ENCODE measurements around the gene SAMD13.
A peak's percentile ranks its signal among the peaks of the same experiment; 100 is the strongest.

The SAMD13 gene

GRCh38 chr1:84345220-84345619 lies 43.7 kb downstream of the SAMD13 start:
- DNase-seq (ENCODE audit: low read depth in 2 of 2): no peak

- DNase-seq (ENCODE audit: low read depth in 2 of 2): no peak
Observed at GRCh38 chr1:84347271-84347931, 45.9 kb downstream of the SAMD13 start.

GRCh38 chr1:84347932-84348555 lies 46.5 kb downstream of the SAMD13 start:
- DNase-seq (ENCODE audit: low read depth in 2 of 2): no peak

GRCh38 chr1:84348759-84349158 lies 47.3 kb downstream of the SAMD13 start:
- DNase-seq (ENCODE audit: low read depth in 2 of 2): no peak

DNA sequence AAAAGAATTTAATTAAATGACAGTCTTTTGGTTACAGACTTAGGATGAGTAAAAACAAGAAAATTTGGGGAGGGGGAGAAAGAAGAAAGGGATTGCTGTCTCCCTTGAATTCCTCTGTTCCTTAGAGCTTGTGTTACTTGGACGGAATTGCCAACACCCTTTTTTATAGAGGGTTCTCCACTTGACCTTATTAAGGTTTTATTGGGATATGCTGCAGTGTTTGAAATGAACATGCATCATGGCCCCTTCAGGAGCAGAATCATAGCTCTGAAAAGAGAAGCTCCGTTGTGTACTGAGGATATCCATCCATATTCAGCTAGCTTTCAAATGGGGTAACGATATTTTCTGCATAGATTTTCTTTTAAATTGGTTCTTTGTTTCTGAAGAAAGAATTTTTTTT lies 48.6 kb downstream of the SAMD13 start:
- DNase-seq (ENCODE audit: low read depth in 2 of 2): no peak

DNA sequence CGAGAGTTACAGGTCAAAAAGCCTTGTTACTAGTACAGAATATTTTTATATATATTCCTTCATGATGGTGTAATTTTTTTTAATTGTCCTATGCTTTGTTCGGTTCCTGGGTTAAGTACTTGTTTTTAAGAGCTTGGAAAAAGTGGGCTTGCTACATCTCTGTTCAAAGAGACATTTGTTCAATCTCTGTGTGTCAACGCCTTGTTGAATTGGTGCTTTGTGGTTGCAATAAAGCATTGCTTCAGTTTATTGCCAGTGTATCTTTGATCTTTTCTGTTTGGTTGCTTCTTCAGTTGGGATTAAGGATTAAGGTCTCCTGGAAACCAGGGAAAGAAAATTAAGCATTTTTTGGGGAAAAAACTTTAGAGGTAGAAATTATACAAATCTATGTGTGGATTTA lies 49.0 kb downstream of the SAMD13 start:
- DNase-seq (ENCODE audit: low read depth in 2 of 2): no peak

DNA sequence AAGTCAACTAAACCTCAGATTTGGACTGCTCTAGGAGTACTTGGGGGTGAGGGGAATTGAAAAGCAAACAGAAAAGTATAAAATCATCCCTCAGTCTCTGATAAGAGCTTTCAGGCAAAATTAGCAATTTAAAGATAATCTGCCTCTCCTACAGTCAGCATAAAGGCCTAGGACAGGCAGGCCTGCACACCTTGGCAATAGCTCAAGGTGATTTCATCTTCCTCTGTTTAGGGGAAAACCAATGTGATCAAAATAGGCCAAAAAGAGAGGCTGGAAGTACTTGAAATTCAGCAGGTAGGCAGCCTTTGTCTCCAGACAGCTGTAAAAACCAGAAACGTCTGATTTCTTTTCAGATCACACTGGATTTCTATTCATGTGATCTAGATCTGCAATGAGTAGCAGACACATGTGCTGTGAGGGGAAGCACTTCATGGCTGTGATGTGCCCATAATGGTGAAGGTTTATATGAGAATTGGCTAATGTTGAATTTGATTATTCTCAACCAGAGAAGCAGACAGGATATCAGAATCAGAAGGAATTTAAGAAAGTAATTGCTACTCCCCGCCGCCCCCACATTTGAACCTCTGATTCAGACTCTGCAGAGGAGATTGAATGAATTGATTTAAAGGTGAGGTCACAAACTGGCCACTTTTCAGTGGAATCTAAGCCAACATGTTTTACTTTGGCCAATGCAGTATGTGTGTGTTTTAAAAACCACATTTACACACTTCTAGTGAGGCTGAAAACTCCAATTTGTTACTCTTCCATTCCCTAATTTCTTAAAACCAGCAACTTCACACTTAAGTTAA lies 51.0 kb downstream of the SAMD13 start:
- peak in 1 of 2 donors; percentile 4 for DNase-seq (ENCODE audit: low read depth in 2 of 2)

GRCh38 chr1:84353695-84354094 lies 52.2 kb downstream of the SAMD13 start:
- no peak for DNase-seq (ENCODE audit: low read depth in 2 of 2)

DNA sequence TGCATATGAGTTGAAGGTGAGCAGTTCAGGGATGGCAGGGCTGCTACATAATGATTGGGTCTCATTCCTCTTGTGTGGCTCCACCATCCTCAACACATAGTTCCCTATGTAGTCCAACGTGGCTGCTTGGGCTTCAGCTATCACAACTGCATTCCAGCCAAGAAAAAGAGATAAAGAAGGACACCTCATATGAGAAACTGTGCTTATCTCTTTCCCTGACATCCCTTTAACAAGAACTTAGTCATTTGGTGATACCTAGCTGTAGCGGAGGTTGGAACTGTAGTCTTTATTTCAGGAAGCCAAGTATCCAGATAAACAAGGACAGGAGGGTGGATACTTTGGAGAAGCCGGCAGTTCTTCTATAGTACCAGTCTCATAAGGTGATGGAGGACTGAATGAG lies 54.0 kb downstream of the SAMD13 start:
- DNase-seq (ENCODE audit: low read depth in 2 of 2): no peak

GRCh38 chr1:84356881-84357280 lies 55.4 kb downstream of the SAMD13 start:
- DNase-seq (ENCODE audit: low read depth in 2 of 2): no peak

GRCh38 chr1:84358695-84359094 lies 57.2 kb downstream of the SAMD13 start:
- no peak for DNase-seq (ENCODE audit: low read depth in 2 of 2)

DNA sequence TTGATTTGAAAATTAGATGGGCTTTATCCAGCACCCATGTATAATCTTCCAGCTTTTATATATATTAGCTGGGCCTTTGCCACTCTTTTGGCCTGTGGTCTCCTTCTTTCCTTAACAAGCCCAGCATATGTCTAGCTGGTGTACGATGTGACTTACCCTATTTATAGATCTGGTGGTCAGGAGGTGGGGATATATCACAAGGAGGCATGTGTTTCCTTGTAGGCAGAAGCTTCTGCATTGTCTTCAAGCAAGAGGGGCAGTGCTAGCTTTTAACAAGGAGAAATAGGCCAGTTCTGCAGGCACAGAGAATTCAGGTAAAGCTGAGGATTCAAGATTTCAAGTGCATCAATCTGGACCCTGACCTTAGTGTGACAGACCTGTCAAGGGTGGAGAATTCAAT lies 58.8 kb downstream of the SAMD13 start:
- DNase-seq (ENCODE audit: low read depth in 2 of 2): no peak

DNA sequence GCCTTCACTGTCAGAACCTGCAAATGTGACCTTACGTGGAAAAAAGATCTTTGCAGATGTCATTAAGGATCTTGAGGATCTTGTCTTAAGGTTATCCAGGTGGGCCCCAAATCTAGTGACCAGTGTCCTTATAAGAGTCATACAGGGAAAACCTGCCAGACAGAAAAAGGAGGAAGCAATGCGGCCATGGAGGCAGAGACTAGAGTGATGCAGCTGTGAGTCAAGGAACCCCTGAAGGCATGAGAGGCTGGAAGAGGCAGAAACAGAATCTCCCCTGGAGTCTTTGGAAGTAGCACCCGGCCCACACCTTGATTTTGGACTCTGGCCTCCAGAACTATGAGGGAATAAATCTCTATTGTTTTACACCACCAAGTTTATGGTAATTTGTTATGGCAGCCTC lies 60.3 kb downstream of the SAMD13 start:
- DNase-seq (ENCODE audit: low read depth in 2 of 2): no peak

- no peak for DNase-seq (ENCODE audit: low read depth in 2 of 2)
Observed at GRCh38 chr1:84363019-84363418, 61.5 kb downstream of the SAMD13 start.

DNA sequence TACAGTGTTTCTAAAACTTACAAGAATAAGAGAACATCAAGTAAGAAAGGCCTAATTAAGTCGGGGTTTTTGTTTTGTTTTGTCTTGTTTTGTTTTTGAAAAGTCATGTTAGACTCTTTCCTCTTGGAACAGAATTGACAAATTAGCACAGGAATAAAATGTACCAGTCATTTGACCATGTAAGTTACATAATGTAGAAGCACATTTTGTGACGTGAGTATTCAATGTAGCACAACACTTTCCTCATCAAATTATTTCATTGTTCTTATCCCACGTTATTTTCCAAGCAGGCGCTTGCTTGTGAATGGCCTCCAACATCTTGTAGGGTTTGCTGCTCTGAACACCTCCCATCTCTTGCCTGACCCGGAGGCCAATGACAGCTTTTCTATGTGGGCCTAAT lies 62.1 kb downstream of the SAMD13 start:
- no peak for DNase-seq (ENCODE audit: low read depth in 2 of 2)

- no peak for DNase-seq (ENCODE audit: low read depth in 2 of 2)
Observed at GRCh38 chr1:84365225-84366221, 64.0 kb downstream of the SAMD13 start.

DNA sequence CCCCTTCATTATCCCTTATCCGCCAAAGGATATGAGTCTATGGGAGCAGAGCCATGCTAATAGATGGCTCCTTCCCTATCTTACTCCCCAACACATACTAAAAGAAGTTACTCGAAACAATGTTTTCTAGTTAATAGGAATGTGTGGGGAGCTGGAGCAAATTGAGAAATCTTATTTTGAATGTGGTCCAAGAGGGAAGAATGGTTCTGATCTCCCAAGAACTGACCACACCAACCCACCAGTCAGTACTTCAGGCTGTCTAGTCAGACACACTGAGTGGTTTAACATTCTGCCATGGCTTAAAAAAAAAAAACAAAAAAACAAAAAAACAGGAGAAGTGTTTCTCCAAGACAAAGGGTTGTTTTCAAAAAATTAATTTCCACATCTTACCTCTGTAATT lies 65.3 kb downstream of the SAMD13 start:
- no peak for DNase-seq (ENCODE audit: low read depth in 2 of 2)

DNA sequence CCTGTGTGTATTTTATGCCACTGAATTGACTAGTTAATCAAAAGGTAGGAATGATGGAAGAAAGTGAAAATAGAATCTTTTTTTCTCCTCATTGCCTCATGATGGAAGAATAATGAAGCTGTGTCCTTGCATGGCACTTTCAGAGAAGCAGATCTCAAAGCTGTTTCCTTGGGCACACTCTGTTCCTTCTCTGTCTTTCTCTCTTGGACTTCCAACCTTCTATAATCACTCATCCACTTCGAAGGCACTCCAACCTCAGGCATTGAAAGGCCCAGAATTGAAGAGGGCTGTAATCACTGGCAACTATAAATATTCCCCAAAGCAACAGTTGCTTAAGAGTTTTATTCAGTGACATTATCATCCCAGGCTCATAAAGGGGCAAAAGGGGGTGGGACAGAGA lies 65.7 kb downstream of the SAMD13 start:
- no peak for DNase-seq (ENCODE audit: low read depth in 2 of 2)

DNA sequence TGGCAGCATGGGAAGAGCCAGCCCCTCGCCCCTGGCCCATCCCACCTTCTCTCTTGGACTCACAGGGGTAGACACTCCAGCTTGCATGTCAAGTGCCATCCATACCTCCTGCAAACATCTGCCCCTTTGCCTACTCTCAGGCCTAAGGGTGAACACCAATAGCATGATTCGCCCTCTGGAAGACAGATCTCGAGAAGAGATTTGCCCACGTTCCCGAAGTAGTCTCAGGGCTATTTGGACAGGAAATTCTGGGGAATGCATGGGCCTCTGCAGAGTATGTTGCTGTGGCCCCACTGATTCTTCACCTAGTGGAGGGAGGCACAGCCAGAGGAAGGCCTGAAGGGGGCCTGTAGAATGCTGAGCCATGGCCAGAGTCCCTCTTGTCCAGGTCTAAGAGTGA lies 66.9 kb downstream of the SAMD13 start:
- DNase-seq (ENCODE audit: low read depth in 2 of 2): no peak

- DNase-seq (ENCODE audit: low read depth in 2 of 2): no peak
Observed at GRCh38 chr1:84370266-84370665, 68.8 kb downstream of the SAMD13 start.

DNA sequence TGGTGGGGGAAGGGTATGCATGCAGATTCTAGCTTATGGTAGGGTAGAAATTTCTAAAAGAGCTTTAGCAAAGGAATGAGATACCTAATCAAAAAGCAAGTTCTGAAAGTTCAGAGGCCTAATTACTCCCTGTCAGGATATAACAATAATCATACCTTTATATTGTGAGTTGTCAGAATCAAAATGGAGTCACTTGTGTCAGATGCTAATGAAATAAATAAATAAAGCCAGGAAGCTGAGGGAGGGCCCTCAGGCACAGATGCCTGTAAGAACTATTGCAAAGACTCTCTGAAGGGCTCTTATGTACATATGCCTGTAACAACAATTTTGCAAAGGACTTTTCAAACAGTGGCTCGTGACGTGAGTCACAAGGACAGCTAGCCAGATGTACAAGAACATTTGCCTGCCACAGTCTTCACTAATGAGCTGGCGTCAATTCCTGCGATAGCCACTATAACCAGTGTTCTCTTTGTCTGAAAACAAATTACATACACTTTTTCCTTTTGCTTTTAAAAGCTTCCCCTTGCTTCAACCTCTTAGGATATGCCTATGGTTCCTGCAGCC lies 69.4 kb downstream of the SAMD13 start:
- no peak for DNase-seq (ENCODE audit: low read depth in 2 of 2)
